Activated CD4-positive, alpha-beta T cell treated with anti-CD3 and anti-CD28 coated beads, Interleukin-10, Interleukin-2, amounts not matched to agents 100 ng/mL and 50 ng/mL, durations not matched to agents 16 hours and 8 hours (primary cell): ENCODE measurements around the gene KIAA2012.

Experiments used
- DNase-seq: peaks from one replicate; pipeline ENCODE4 v3.0.0-alpha.2; 2020

KIAA2012 gene

GRCh38 chr2:202072737-202073401 is at the start of gene KIAA2012:
Gene KIAA2012, plus strand, starts transcription at chr2:202073255. Its CDS starts 373 bp downstream, at chr2:202073628.
- no peak for DNase-seq

DNA sequence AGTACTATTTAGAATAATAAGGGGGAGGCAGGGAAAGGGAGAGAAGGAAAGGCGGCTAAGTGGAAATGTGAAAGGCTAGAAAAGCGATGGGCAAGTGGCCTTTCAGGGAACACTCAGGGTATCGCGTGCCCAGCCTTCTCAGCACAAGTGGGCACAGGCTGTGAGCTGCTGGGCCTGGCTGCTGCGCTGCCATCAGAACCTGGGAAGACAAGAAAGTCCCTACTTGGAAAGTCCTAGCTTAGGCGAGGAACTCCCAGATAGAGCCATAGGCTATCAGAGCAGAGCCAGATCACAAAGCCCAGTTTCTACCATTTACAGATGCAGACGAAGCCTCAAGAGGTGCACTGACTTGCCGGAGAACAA is 49.2 kb upstream of the KIAA2012 start:
- no peak for DNase-seq

DNA sequence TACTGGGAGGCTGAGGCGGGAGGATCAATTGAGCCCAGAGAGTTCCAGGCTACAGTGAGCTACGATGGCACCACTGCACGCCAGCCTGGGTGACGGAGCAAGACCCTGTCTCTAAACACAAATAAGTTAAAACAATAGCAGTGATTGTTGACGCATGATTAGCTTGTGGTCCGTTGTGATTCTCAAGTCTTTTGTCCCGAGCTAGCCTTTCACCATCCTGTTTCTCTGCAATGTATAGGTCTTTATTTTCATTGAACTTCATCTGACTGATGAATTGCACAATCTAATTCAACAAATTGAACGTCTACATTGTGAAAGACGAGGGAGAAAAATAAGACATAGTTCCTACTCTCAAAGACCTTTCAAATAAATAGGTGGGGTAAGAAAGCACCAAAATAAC is 48.2 kb upstream of the KIAA2012 start:
- DNase-seq: no peak

DNA sequence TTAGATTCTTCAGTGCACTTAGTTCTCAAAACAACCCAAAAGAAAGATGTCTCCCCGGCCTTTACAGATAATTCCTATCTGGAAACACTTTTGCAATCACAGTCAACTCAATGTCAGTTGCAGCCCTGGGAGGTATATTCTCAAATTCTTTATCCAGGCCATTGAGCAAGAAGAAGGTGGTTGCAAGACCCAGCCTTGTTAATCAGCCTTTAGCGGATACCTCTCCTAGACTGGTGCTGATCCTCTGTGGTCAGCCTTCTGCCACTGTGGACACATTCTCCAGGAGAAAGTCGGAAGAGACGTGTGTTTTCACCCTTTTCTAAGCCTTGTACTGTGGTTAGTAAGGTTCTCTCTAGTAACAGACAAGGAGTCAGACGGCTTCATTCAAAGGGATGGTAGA is 47.2 kb upstream of the KIAA2012 start:
- no peak for DNase-seq

GRCh38 chr2:202026507-202026906 is 46.5 kb upstream of the KIAA2012 start:
- DNase-seq: no peak

GRCh38 chr2:202030691-202031090 is 42.4 kb upstream of the KIAA2012 start:
- DNase-seq: no peak

DNA sequence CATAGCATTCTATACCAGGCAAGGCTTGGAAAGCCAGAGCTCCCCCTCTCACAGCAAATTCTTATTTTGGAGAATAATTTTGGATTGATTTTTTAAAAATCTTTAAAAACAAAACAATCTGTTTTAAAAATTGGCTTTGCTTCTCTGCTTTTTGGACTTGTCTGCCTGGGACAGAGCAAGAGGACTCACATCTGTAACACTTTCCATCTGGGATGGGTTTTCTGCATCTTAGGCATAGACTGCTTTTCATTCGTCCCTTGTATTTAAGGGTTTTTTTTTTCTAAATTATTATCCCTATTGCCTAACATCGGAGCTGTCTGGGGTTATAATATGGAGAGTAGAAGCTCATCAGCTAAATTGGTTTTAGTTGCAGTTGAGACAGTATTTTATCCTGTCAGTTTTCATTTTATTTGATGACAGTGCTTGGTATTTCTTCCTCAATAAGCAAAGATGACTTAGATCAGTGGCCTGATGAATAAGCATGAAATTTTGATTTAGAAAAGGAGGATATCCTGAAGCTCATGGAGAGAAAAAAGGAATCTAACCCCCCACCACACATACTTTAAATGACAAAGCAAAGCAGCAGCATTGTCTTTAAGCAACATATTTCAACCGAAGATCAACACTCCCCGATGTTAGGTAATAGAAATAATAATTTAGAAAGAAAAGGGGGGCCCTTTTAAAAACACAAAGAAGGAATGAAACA is 41.7 kb upstream of the KIAA2012 start:
- no peak for DNase-seq

GRCh38 chr2:202032846-202033316 is 40.2 kb upstream of the KIAA2012 start:
- peak; percentile 18 for DNase-seq

DNA sequence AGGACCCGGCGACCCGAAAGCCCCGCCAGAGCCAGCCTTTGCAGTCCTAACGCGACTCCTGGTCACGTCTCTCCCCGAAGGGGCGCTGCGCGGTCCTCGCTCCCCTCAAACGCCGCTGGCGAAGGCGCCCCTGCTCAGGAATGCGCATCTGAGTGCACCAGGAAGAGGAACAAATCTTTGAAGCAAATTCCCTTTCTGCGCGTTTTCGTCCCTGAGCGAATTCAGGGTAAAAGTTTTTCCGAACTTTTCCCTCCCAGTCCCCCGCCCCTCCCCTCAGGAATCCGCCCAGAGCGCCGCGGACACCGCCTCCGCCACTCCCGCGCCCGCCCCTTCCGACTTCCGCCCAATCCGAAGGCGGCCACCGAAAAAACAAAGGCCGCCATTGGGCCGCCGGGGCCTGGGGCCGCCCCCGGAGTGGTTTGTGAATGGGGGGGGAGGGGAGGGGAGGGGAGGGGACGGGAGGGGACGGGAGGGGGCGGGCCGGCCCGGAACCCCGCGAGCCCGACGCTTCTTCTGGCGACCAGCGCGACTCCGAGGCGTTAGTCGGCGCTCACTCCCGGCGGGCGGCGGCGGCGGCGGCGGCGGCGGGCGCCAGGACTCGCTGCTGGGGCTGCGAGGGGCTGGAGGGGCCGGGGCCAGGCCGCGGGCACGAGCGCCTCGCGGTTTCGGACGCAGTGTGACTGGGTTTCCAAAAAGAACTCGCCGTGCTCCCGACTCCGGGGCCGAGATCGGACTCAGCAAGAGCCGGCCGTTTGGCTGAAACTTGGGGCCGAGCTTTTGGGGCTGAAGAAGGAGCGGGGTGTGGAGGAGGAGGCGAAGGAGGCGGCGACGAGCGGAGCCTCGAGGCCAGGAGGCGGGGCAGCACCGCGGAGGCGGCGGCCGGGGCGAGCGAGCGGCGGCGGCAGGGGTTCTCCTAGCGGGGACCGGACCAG is 39.5 kb upstream of the KIAA2012 start, which contains the start of gene FZD7:
Gene FZD7 (plus strand): TSS at position 539 of the 932 bp plus-strand sequence. CDS start 793 bp downstream, outside the sequence.
- peak; percentile 92 for DNase-seq

DNA sequence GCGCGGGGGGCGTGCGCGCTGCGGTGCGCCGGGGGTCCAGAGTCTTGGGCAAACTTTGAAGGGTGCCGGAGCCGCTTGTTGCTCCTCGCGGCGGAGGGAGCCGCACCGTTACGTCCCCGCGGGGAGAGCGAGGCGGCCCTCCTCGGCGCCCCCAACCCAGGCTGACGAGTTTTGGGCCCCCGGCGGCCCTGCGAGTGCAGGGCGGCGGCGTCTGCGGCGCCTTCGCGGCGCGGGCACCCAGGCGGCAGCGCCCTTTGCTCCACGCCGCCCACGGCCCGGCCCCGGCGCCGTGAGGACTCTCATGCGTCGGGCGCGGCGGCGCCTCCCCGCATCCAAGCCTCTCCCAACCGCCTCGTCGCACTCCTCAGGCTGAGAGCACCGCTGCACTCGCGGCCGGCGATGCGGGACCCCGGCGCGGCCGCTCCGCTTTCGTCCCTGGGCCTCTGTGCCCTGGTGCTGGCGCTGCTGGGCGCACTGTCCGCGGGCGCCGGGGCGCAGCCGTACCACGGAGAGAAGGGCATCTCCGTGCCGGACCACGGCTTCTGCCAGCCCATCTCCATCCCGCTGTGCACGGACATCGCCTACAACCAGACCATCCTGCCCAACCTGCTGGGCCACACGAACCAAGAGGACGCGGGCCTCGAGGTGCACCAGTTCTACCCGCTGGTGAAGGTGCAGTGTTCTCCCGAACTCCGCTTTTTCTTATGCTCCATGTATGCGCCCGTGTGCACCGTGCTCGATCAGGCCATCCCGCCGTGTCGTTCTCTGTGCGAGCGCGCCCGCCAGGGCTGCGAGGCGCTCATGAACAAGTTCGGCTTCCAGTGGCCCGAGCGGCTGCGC is 38.6 kb upstream of the KIAA2012 start:
- DNase-seq: peak; percentile 15

DNA sequence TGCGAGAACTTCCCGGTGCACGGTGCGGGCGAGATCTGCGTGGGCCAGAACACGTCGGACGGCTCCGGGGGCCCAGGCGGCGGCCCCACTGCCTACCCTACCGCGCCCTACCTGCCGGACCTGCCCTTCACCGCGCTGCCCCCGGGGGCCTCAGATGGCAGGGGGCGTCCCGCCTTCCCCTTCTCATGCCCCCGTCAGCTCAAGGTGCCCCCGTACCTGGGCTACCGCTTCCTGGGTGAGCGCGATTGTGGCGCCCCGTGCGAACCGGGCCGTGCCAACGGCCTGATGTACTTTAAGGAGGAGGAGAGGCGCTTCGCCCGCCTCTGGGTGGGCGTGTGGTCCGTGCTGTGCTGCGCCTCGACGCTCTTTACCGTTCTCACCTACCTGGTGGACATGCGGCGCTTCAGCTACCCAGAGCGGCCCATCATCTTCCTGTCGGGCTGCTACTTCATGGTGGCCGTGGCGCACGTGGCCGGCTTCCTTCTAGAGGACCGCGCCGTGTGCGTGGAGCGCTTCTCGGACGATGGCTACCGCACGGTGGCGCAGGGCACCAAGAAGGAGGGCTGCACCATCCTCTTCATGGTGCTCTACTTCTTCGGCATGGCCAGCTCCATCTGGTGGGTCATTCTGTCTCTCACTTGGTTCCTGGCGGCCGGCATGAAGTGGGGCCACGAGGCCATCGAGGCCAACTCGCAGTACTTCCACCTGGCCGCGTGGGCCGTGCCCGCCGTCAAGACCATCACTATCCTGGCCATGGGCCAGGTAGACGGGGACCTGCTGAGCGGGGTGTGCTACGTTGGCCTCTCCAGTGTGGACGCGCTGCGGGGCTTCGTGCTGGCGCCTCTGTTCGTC is 37.7 kb upstream of the KIAA2012 start:
- peak; percentile 39 for DNase-seq

GRCh38 chr2:202035941-202036372 is 37.1 kb upstream of the KIAA2012 start:
- DNase-seq: no peak

GRCh38 chr2:202036601-202037037 is 36.4 kb upstream of the KIAA2012 start:
- no peak for DNase-seq

DNA sequence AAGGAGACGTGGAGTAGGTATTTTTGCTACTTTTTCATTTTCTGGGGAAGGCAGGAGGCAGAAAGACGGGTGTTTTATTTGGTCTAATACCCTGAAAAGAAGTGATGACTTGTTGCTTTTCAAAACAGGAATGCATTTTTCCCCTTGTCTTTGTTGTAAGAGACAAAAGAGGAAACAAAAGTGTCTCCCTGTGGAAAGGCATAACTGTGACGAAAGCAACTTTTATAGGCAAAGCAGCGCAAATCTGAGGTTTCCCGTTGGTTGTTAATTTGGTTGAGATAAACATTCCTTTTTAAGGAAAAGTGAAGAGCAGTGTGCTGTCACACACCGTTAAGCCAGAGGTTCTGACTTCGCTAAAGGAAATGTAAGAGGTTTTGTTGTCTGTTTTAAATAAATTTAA is 36.0 kb upstream of the KIAA2012 start:
- DNase-seq: no peak

- no peak for DNase-seq
These were observed 34.4 kb upstream of the KIAA2012 start for GRCh38 chr2:202038471-202039277.

GRCh38 chr2:202039278-202040078 is 33.6 kb upstream of the KIAA2012 start:
- no peak for DNase-seq

- no peak for DNase-seq
These were observed 32.8 kb upstream of the KIAA2012 start for GRCh38 chr2:202040079-202040844.

GRCh38 chr2:202042444-202042843 is 30.6 kb upstream of the KIAA2012 start:
- no peak for DNase-seq

- no peak for DNase-seq
These were observed 29.6 kb upstream of the KIAA2012 start for GRCh38 chr2:202043475-202043874.
